Esophagus squamous epithelium (tissue), 5 donors: ENCODE measurements around the gene ACP7. TPM values are rescaled to one million over a fixed set of nuclear protein-coding genes. Genes with fewer than 3 reads are reported as not detected.

Experiments
- DNase-seq: peaks from one replicate; lab custom pipeline; 2025; lab: John Stamatoyannopoulos, UW
- H3K27ac ChIP-seq, 4 donors: fragments of 200-600 bp; sonication (generic); one replicate each; pipeline ENCODE4 v1.5.1; 2016 to 2019; ENCODE audit warnings: mild to moderate bottlenecking in 1 of 4
- H3K27me3 ChIP-seq, 4 donors: fragments of 200-600 bp; sonication (generic); 1 replicate in 3 of 4; 2 replicates in 1 of 4; pipeline versions ENCODE4 v1.5.1 to v1.6.0; 2017 to 2021; ENCODE audit warnings: antibody characterized with exemption in 1 of 4
- H3K36me3 ChIP-seq, 3 donors: fragments of 200-600 bp; sonication (generic); one replicate each; pipeline ENCODE4 v1.5.1; 2016 to 2019
- H3K4me1 ChIP-seq, 3 donors: fragments of 200-600 bp; sonication (generic); one replicate each; pipeline ENCODE4 v1.5.1; 2017 to 2019
- H3K4me3 ChIP-seq, 4 donors: fragments of 200-600 bp; sonication (generic); 1 replicate in 3 of 4; 2 replicates in 1 of 4; pipeline ENCODE4 v1.5.1; 2016 to 2019; ENCODE audit warnings: mild to moderate bottlenecking in 2 of 4, moderate library complexity in 1 of 4
- H3K9me3 ChIP-seq, 3 donors: fragments of 200-600 bp; sonication (generic); one replicate each; pipeline ENCODE4 v1.5.1; 2016 to 2019
- POLR2A ChIP-seq, 4 donors: fragments of 450-650 bp; IDR thresholded peaks; one replicate each; pipeline ENCODE4 v1.6.1; 2017; ENCODE audit warnings: antibody characterized with exemption in 4 of 4, mild to moderate bottlenecking in 4 of 4, moderate library complexity in 3 of 4
- WGBS, 2 donors: methylation state at CpG; one replicate each; pipeline ENCODE4 v1.1.5; 2018; 5-methylcytosine and 5-hydroxymethylcytosine counted together
- intact Hi-C: fragments of 100-400 bp; cut with DNase I; formaldehyde crosslinking; loops from one replicate; pipeline ENCODE4 v1.15.0; 2022
- total RNA-seq, 4 donors: library from RNA; depleted of rRNA; stranded (reverse); fragments of >200 nt; gene quantifications; one replicate each; pipeline ENCODE4 v1.1.0, GENCODE V29; 2016
- TF ChIP-seq, protein P1 (sequence below), 6 experiments: fragments of 450-650 bp in 4 of 6; fragments of 200-600 bp in 2 of 6; sonication (generic) in 2 of 6; IDR thresholded peaks; one replicate each; pipeline ENCODE4 v1.5.1; 2016 to 2019; ENCODE audit warnings: antibody characterized with exemption in 6 of 6, mild to moderate bottlenecking in 4 of 6, moderate library complexity in 4 of 6
- donor health status: DM: yes; HTN: yes; CAD: no.

The ACP7 gene
- total RNA-seq, 4 donors from 2014 or later, result 0.19 to 0.57 (median 0.40) TPM; not detected in 1

DNA sequence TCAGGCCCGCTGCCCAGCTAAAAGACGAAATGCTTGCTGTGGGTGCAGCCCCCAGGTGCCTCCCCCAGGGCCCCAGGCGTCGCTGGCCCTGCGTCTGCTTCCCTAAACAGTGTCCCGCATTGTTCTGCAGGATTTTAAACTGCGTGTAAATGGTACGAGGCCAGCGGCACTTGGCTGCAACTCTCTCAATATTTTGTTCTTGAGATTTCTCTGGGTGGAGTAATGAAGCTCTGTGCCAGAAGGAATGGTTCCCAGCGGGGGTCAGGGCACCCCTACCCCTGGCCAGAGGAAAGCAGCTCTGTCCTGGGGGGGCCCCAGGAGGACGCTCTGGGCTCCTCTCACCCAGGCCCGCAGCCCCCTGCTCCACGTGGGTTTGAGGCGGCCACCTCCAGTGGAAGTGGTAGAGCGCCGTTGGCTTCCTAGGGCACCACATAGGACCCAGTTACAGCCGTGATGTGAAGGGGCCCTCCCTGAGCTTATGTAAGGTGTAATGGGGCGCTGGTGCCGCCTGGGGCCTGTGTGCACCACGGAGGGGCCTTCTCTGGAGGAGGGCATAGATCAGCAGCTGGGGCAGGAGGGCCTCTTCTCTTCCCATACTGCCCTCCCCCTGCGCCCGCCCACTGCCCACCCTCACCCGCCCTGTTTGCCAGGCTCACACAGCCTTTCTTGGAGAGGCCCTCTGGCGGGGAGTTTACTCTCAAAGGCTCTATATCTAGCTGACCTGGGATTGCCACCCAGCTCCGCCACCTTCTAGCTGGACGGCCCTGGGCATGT is 61.2 kb downstream of the ACP7 start:
- peak overlapping the region in 2 of 4 donors; percentile 4 to 14 for H3K4me3 ChIP-seq
- 33 to 64% methylated on average over 9 of the region's 26 CpGs for WGBS, 2 donors
- peaks cover 18 to 46% (median 22%) of the 10 kb centered on the region in 3 donors for H3K4me1 ChIP-seq
- H3K36me3 ChIP-seq, result peaks cover 0 to 9% (median 0%) of the 10 kb centered on the region in 3 donors
- no peak for DNase-seq
- TF ChIP-seq, protein P1, sequence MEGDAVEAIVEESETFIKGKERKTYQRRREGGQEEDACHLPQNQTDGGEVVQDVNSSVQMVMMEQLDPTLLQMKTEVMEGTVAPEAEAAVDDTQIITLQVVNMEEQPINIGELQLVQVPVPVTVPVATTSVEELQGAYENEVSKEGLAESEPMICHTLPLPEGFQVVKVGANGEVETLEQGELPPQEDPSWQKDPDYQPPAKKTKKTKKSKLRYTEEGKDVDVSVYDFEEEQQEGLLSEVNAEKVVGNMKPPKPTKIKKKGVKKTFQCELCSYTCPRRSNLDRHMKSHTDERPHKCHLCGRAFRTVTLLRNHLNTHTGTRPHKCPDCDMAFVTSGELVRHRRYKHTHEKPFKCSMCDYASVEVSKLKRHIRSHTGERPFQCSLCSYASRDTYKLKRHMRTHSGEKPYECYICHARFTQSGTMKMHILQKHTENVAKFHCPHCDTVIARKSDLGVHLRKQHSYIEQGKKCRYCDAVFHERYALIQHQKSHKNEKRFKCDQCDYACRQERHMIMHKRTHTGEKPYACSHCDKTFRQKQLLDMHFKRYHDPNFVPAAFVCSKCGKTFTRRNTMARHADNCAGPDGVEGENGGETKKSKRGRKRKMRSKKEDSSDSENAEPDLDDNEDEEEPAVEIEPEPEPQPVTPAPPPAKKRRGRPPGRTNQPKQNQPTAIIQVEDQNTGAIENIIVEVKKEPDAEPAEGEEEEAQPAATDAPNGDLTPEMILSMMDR (IDR thresholded peaks at IDR 0.05), result peak in 1 of 6 experiments; percentile 9
- no peak for TF ChIP-seq POLR2A (IDR thresholded peaks at IDR 0.05)
- peak overlapping the region; percentile 52 to 85 (median 82) for H3K27ac ChIP-seq
- H3K9me3 ChIP-seq, result no peaks in the 10 kb centered on the region
- intact Hi-C loops, result no loop called here
- H3K27me3 ChIP-seq, result no peaks in the 10 kb centered on the region

DNA sequence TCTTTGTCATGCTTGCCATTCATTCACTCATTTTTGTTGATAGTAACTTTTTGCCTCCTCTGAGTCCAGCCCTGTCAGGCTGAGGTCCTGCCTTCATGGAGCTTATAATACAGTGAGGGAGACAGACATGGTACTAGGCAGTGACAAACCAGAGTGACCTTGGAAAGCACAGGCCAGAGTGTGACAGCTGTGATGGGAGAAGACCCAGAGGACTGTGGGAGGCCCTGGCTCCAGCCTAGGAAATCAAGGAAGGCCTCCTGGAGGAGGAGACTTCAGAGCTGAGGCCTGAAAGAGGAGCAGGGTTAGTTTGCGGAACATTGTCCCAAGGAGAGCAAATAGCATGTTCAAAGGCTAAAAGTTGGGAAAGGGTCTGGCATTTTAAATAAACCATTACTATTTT is 61.9 kb downstream of the ACP7 start:
- Histone ChIP-seq H3K27ac (peak overlapping the region in 3 of 4 donors; percentile 81 to 85 (median 83)), H3K27me3 (no peaks in the 10 kb centered on the region), H3K4me1 (peaks cover 18 to 46% (median 22%) of the 10 kb centered on the region in 3 donors), H3K4me3 (no peak overlapping the region), H3K9me3 (no peaks in the 10 kb centered on the region), H3K36me3 (peaks cover 0 to 9% (median 0%) of the 10 kb centered on the region in 3 donors)
- DNase-seq, result no peak
- WGBS, 2 donors, result 100% methylated on average over 1 of the region's 1 CpG
- intact Hi-C loops, result no loop called here
- TF ChIP-seq, protein P1 (IDR thresholded peaks at IDR 0.05), result no peak
- no peak for TF ChIP-seq POLR2A (IDR thresholded peaks at IDR 0.05)

DNA sequence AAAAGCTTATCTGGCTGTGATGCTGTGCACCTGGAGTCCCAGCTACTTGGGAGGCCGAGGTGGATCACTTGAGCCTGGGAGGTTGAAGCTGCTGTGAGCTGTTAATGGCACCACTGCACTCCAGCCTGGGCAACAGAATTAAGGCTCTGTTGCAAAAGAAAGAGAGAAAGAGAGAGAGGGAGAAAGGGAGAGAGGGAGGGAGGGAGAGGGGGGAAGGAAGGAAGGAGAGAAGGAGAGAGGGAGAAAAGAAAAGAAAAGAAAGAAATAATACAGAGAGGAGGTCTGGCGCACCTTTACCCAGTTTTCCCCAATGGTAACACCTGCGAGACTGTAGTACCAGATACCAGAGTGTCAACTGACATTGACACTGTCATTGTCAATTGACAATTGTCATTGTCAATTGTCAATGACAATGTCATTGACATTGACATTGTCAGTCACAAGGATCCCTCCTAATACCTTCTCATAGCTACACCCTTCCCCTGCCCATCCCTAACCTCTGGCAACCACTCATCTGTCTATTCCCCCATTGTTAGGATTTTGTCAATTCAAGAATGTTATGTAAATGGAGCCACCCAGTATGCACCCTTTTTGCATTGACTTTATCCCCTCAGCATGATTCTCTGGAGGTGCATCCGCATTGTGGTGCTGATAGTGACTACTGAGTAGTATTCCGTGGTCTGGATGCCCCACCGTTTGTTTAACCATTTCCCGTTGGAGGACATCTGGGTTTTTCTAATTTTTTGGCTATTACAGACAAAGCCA is 62.7 kb downstream of the ACP7 start:
- no peak for TF ChIP-seq POLR2A (IDR thresholded peaks at IDR 0.05)
- Histone ChIP-seq H3K4me3 (no peak overlapping the region), H3K4me1 (peaks cover 18 to 51% (median 22%) of the 10 kb centered on the region in 3 donors), H3K27ac (peak overlapping the region in 1 of 4 donors; percentile 85), H3K36me3 (peaks cover 0 to 9% (median 0%) of the 10 kb centered on the region in 3 donors), H3K9me3 (no peaks in the 10 kb centered on the region), H3K27me3 (no peaks in the 10 kb centered on the region)
- DNase-seq, result no peak
- intact Hi-C loops, result no loop called here
- WGBS, 2 donors, result 76 to 81% methylated on average over 7 of the region's 7 CpGs

DNA sequence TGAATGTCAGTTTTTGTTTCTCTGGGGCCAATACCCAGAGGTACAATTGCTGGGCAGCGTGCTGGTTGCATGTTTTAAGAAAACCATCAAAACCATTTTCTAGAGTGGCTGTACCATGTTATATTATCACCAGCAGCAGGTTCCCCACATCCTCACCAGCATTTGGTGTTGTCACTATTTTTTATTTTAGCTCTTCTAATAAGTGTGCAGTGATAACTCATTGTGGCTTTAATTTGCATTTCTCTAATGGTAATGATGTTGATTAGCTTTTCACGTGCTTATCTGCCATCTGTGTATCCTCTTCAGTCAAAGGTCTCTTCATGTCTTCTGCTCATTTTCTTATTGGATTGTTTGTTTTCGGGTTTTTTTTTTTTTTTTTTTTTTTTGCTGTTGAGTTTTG is 63.3 kb downstream of the ACP7 start:
- H3K9me3 ChIP-seq, result no peaks in the 10 kb centered on the region
- TF ChIP-seq, protein P1 (IDR thresholded peaks at IDR 0.05), result no peak
- no peak for TF ChIP-seq POLR2A (IDR thresholded peaks at IDR 0.05)
- no peak overlapping the region for H3K4me3 ChIP-seq
- no peak overlapping the region for H3K27ac ChIP-seq
- peaks cover 0 to 9% (median 0%) of the 10 kb centered on the region in 3 donors for H3K36me3 ChIP-seq
- 91 to 92% methylated on average over 3 of the region's 3 CpGs for WGBS, 2 donors
- no peaks in the 10 kb centered on the region for H3K27me3 ChIP-seq
- intact Hi-C loops, result no loop called here
- DNase-seq, result no peak
- H3K4me1 ChIP-seq, result peaks cover 18 to 52% (median 22%) of the 10 kb centered on the region in 3 donors

DNA sequence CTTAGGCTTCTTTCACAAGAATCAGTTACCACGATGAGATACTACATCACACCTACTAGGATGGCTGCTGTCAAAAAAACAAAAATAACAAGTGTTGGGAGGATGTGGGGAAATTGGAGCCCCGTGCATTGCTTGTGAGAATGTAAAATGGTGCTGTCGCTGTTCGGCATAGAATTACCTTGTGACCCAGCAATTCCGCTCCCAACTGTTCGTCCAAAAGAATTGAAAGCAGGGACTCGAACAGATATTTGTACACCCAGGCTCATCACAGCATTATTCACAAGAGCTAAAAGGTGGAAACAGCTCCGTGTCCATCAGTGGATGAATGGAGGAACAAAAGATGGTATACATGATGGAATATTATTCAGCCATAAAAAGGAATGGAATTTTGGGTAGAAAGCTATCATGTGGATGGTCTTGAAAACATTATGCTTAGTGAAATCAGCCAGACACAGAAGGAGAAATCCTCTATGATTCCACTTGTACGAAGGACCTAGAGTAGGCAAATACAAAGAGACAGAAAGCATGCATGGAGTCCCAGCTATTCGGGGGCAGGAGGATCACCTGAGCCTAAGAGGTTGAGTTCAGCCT is 64.9 kb downstream of the ACP7 start:
- DNase-seq, result no peak
- intact Hi-C loops, result no loop called here
- WGBS, 2 donors, result 89 to 96% methylated on average over 10 of the region's 10 CpGs
- no peaks in the 10 kb centered on the region for H3K9me3 ChIP-seq
- no peaks in the 10 kb centered on the region for H3K27me3 ChIP-seq
- no peak overlapping the region for H3K4me3 ChIP-seq
- peaks cover 0 to 9% (median 0%) of the 10 kb centered on the region in 3 donors for H3K36me3 ChIP-seq
- TF ChIP-seq, protein P1 (IDR thresholded peaks at IDR 0.05), result no peak
- no peak for TF ChIP-seq POLR2A (IDR thresholded peaks at IDR 0.05)
- peaks cover 15 to 59% (median 27%) of the 10 kb centered on the region in 3 donors for H3K4me1 ChIP-seq
- H3K27ac ChIP-seq, result no peak overlapping the region
